ENCODE measurements around the gene CHST5.

- TF ChIP-seq CTCF (IDR thresholded peaks at IDR 0.05) (no peak), POLR2A (IDR thresholded peaks at IDR 0.05) (no peak)
These were observed 32.0 kb upstream of the CHST5 start for GRCh38 chr16:75567911-75568310.

Measured in adrenal gland (tissue), 5 donors.